ENCODE measurements around the gene RAP1GAP2.

- TF ChIP-seq CTCF (IDR thresholded peaks at IDR 0.05): no peak
- TF ChIP-seq POLR2A (IDR thresholded peaks at IDR 0.05): no peak
Observed at GRCh38 chr17:3035256-3035967, 239.2 kb downstream of the RAP1GAP2 start.

All from heart left ventricle (tissue), 13 donors.